Measurements from ENCODE around the gene ZDHHC8. TPM values are rescaled to one million over a fixed set of nuclear protein-coding genes. Genes with fewer than 3 reads are reported as not detected.

ZDHHC8 gene
- total and polyA plus RNA-seq, 2 experiments from 2014 or later, result 9.6 to 72.7 TPM

GRCh38 chr22:20176421-20177085 lies 44.9 kb downstream of the ZDHHC8 start:
- no peaks in the 10 kb centered on the region for H4K20me1 ChIP-seq (ENCODE audit: insufficient read depth, poor library complexity, severe bottlenecking)
- no peak overlapping the region for H3K4me2 ChIP-seq
- no peak overlapping the region for H3K27ac ChIP-seq
- no peak overlapping the region for H2AFZ ChIP-seq
- no peaks in the 10 kb centered on the region for H3K9me3 ChIP-seq (ENCODE audit: low read depth)
- DNase-seq (ENCODE audit: low spot score), result no peak
- H3K4me3 ChIP-seq, result no peak overlapping the region
- WGBS (ENCODE audit: low lambda C conversion rate, missing lambda C conversion rate), result 77% methylated on average over 17 of the region's 17 CpGs
- H3K4me1 ChIP-seq (ENCODE audit: insufficient read depth), result peaks cover 22% of the 10 kb centered on the region
- TF ChIP-seq CTCF (IDR thresholded peaks at IDR 0.05; ENCODE audit: poor library complexity) (no peak), EZH2phosphoT487 (IDR thresholded peaks at IDR 0.05; ENCODE audit: low read depth, severe bottlenecking, unreplicated experiment) (no peak), EZH2 (IDR thresholded peaks at IDR 0.05; ENCODE audit: borderline replicate concordance) (no peak)
- no peaks in the 10 kb centered on the region for H3K27me3 ChIP-seq
- H3K9me2 ChIP-seq (replicated peaks; ENCODE audit: insufficient read depth), result no peaks in the 10 kb centered on the region
- H3K79me2 ChIP-seq, result no peaks in the 10 kb centered on the region
- no peaks in the 10 kb centered on the region for H3K36me3 ChIP-seq (replicated peaks; ENCODE audit: insufficient read depth, low read depth)

GRCh38 chr22:20177217-20177911 lies 45.8 kb downstream of the ZDHHC8 start:
- no peak for DNase-seq (ENCODE audit: low spot score)
- TF ChIP-seq EZH2 (IDR thresholded peaks at IDR 0.05; ENCODE audit: borderline replicate concordance), result no peak
- no peak for TF ChIP-seq EZH2phosphoT487 (IDR thresholded peaks at IDR 0.05; ENCODE audit: low read depth, severe bottlenecking, unreplicated experiment)
- no peak for TF ChIP-seq CTCF (IDR thresholded peaks at IDR 0.05; ENCODE audit: poor library complexity)
- peaks cover 22% of the 10 kb centered on the region for H3K4me1 ChIP-seq (ENCODE audit: insufficient read depth)
- H3K36me3 ChIP-seq (replicated peaks; ENCODE audit: insufficient read depth, low read depth), result no peaks in the 10 kb centered on the region
- H2AFZ ChIP-seq, result no peak overlapping the region
- H3K9me3 ChIP-seq (ENCODE audit: low read depth), result no peaks in the 10 kb centered on the region
- H3K27me3 ChIP-seq, result no peaks in the 10 kb centered on the region
- WGBS (ENCODE audit: low lambda C conversion rate, missing lambda C conversion rate), result 76% methylated on average over 20 of the region's 21 CpGs
- H3K27ac ChIP-seq, result no peak overlapping the region
- no peaks in the 10 kb centered on the region for H3K79me2 ChIP-seq
- H4K20me1 ChIP-seq (ENCODE audit: insufficient read depth, poor library complexity, severe bottlenecking), result no peaks in the 10 kb centered on the region
- no peak overlapping the region for H3K4me2 ChIP-seq
- no peak overlapping the region for H3K4me3 ChIP-seq
- H3K9me2 ChIP-seq (replicated peaks; ENCODE audit: insufficient read depth), result no peaks in the 10 kb centered on the region

GRCh38 chr22:20178075-20178914 lies 46.7 kb downstream of the ZDHHC8 start:
- H3K36me3 ChIP-seq (replicated peaks; ENCODE audit: insufficient read depth, low read depth), result no peaks in the 10 kb centered on the region
- H3K27me3 ChIP-seq, result no peaks in the 10 kb centered on the region
- no peak for TF ChIP-seq CTCF (IDR thresholded peaks at IDR 0.05; ENCODE audit: poor library complexity)
- H3K9me2 ChIP-seq (replicated peaks; ENCODE audit: insufficient read depth), result no peaks in the 10 kb centered on the region
- DNase-seq (ENCODE audit: low spot score), result no peak
- no peak overlapping the region for H3K4me2 ChIP-seq
- peaks cover 19% of the 10 kb centered on the region for H3K4me1 ChIP-seq (ENCODE audit: insufficient read depth)
- H2AFZ ChIP-seq, result no peak overlapping the region
- H3K27ac ChIP-seq, result no peak overlapping the region
- no peaks in the 10 kb centered on the region for H4K20me1 ChIP-seq (ENCODE audit: insufficient read depth, poor library complexity, severe bottlenecking)
- no peak overlapping the region for H3K4me3 ChIP-seq
- 87% methylated on average over 29 of the region's 29 CpGs for WGBS (ENCODE audit: low lambda C conversion rate, missing lambda C conversion rate)
- H3K79me2 ChIP-seq, result no peaks in the 10 kb centered on the region
- no peaks in the 10 kb centered on the region for H3K9me3 ChIP-seq (ENCODE audit: low read depth)

Measured in hepatocyte (in vitro differentiated cells).